ENCODE data around the gene HMGB4. TPM values are rescaled to one million over a fixed set of nuclear protein-coding genes. Genes with fewer than 3 reads are reported as not detected.

Gene HMGB4, protein sequence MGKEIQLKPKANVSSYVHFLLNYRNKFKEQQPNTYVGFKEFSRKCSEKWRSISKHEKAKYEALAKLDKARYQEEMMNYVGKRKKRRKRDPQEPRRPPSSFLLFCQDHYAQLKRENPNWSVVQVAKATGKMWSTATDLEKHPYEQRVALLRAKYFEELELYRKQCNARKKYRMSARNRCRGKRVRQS
- total RNA-seq = not detected in 2 replicates

DNA sequence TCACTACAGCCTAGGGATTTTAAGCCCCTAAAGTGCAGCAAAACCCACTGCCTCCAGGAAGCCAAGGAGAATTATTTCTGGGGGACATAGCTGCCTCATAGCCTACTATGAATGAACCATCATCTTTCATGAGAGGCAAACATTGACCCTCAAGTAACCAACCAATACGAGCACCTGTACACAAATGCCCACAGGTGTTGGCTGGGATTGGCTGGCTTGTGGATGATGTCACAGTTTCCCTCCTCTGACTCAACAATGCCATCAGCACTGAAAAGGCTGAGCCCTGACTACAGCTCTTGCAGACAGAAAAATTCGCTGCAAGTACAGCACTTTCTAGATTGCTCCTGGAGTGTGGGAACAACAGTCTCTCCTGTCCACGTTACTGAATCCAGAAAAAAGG is at the start of gene HMGB4:
Gene HMGB4 (plus strand): TSS at position 301 of the 400 bp plus-strand sequence. CDS start 113 bp downstream, outside the sequence.

